ENCODE results near the gene DNAH14. TPM values are rescaled to one million over a fixed set of nuclear protein-coding genes. Genes with fewer than 3 reads are reported as not detected.

The DNAH14 gene
- total RNA-seq, 1 experiment from 2014 or later = 33.2 TPM

DNA sequence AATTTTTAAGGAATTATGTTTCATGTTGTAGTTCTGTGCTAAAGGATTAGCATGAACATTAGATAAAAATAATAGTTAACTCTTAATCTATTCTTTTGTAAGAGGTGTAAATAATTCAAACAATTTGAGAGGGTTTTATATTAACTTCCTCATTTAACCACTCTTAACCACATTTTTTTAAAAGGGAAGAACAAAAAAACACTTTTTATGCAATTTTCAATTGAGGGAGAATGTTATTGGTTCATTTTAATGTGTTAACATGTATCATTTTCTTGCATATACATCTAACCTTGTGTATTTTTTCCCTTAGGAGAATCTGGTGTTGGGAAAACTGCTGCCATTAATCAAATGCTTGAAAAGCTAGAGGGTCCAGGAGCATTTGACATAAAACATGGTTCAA lies 329.3 kb downstream of the DNAH14 start:
- Histone ChIP-seq H3K4me1 (ENCODE audit: control insufficient read depth in 1 of 2, insufficient read depth in 2 of 2, low read length in 2 of 2) (no peaks in the 10 kb centered on the region), H3K27me3 (ENCODE audit: insufficient read depth, low read length) (no peaks in the 10 kb centered on the region), H3K9me2 (ENCODE audit: insufficient read depth) (no peaks in the 10 kb centered on the region; the same call in 1 of the 2 replicates), H3K27ac (ENCODE audit: low read depth, low read length) (no peak overlapping the region), H3K36me3 (ENCODE audit: control insufficient read depth in 1 of 2, insufficient read depth in 2 of 2, low read length in 2 of 2) (no peaks in the 10 kb centered on the region), H3K9me3 (ENCODE audit: control insufficient read depth in 1 of 2, insufficient read depth in 1 of 2, low read depth in 1 of 2, low read length in 2 of 2) (no peaks in the 10 kb centered on the region), H3K79me2 (ENCODE audit: insufficient read depth, low read length) (no peaks in the 10 kb centered on the region), H3K4me2 (ENCODE audit: low read length) (no peak overlapping the region), H3K4me3 (replicated peaks in 1 of 2; ENCODE audit: low read depth in 1 of 2, low read length in 2 of 2) (no peak overlapping the region), H2AFZ (ENCODE audit: low read depth, low read length, poor library complexity, severe bottlenecking) (no peak overlapping the region), H3K9ac (ENCODE audit: low read length) (no peak overlapping the region), H4K20me1 (ENCODE audit: insufficient read depth) (no peaks in the 10 kb centered on the region)
- intact Hi-C loops (cut with micrococcal nuclease) = no loop called here
- no TSS peak for BruUV-seq (replicated peaks)
- CTCF ChIA-PET = no interaction called here
- RAD21 ChIA-PET (ENCODE audit: low non-redundant PET in 1 of 2, low total read pairs in 2 of 2, uncharacterized antibody in 2 of 2, unreplicated experiment in 2 of 2) = no interaction called here
- POLR2A ChIA-PET = no interaction called here
- DNase-seq (ENCODE audit: low read depth, low spot score) (no peak), ATAC-seq (no peak)
- TF ChIP-seq ZNF274 (IDR thresholded peaks at IDR 0.05; ENCODE audit: low read depth, low read length) = no peak
- no peak for TF ChIP-seq TCF7L2 (IDR thresholded peaks at IDR 0.05; ENCODE audit: borderline replicate concordance, extremely low read depth, insufficient read depth, insufficient read length)
- no peak for TF ChIP-seq YY1 (IDR thresholded peaks at IDR 0.05; ENCODE audit: extremely low read depth, insufficient replicate concordance, low read depth, low read length)
- TF ChIP-seq EGR1 (IDR thresholded peaks at IDR 0.05; ENCODE audit: low read depth) = no peak
- TF ChIP-seq, protein P1, sequence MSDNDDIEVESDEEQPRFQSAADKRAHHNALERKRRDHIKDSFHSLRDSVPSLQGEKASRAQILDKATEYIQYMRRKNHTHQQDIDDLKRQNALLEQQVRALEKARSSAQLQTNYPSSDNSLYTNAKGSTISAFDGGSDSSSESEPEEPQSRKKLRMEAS (IDR thresholded peaks at IDR 0.05) = no peak
- no peak for TF ChIP-seq CEBPB (IDR thresholded peaks at IDR 0.05; ENCODE audit: low read depth)
- TF ChIP-seq EZH2 (IDR thresholded peaks at IDR 0.05) = no peak
- TF ChIP-seq ELF1 (IDR thresholded peaks at IDR 0.05; ENCODE audit: borderline replicate concordance, low read depth) = no peak
- no peak for TF ChIP-seq POLR2A (IDR thresholded peaks at IDR 0.05; ENCODE audit: borderline replicate concordance, extremely low read depth, insufficient read depth, insufficient read length)
- no peak for TF ChIP-seq POLR2AphosphoS5 (IDR thresholded peaks at IDR 0.05; ENCODE audit: low read depth, low read length)
- TF ChIP-seq EZH2phosphoT487 (IDR thresholded peaks at IDR 0.05; ENCODE audit: borderline replicate concordance) = no peak
- no peak for TF ChIP-seq JUND (IDR thresholded peaks at IDR 0.05)
- TF ChIP-seq, protein P2, sequence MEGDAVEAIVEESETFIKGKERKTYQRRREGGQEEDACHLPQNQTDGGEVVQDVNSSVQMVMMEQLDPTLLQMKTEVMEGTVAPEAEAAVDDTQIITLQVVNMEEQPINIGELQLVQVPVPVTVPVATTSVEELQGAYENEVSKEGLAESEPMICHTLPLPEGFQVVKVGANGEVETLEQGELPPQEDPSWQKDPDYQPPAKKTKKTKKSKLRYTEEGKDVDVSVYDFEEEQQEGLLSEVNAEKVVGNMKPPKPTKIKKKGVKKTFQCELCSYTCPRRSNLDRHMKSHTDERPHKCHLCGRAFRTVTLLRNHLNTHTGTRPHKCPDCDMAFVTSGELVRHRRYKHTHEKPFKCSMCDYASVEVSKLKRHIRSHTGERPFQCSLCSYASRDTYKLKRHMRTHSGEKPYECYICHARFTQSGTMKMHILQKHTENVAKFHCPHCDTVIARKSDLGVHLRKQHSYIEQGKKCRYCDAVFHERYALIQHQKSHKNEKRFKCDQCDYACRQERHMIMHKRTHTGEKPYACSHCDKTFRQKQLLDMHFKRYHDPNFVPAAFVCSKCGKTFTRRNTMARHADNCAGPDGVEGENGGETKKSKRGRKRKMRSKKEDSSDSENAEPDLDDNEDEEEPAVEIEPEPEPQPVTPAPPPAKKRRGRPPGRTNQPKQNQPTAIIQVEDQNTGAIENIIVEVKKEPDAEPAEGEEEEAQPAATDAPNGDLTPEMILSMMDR (IDR thresholded peaks at IDR 0.05 in 2 of 3, conservative IDR thresholded peaks at IDR 0.05 in 1 of 3; ENCODE audit: borderline replicate concordance in 1 of 3, insufficient read depth in 1 of 3, low read depth in 2 of 3, low read length in 2 of 3) = no peak
- no peak for TF ChIP-seq RAD21 (IDR thresholded peaks at IDR 0.05; ENCODE audit: low read depth)
- TF ChIP-seq, protein P3, sequence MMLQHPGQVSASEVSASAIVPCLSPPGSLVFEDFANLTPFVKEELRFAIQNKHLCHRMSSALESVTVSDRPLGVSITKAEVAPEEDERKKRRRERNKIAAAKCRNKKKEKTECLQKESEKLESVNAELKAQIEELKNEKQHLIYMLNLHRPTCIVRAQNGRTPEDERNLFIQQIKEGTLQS (IDR thresholded peaks at IDR 0.05) = no peak
- TF ChIP-seq, protein P4, sequence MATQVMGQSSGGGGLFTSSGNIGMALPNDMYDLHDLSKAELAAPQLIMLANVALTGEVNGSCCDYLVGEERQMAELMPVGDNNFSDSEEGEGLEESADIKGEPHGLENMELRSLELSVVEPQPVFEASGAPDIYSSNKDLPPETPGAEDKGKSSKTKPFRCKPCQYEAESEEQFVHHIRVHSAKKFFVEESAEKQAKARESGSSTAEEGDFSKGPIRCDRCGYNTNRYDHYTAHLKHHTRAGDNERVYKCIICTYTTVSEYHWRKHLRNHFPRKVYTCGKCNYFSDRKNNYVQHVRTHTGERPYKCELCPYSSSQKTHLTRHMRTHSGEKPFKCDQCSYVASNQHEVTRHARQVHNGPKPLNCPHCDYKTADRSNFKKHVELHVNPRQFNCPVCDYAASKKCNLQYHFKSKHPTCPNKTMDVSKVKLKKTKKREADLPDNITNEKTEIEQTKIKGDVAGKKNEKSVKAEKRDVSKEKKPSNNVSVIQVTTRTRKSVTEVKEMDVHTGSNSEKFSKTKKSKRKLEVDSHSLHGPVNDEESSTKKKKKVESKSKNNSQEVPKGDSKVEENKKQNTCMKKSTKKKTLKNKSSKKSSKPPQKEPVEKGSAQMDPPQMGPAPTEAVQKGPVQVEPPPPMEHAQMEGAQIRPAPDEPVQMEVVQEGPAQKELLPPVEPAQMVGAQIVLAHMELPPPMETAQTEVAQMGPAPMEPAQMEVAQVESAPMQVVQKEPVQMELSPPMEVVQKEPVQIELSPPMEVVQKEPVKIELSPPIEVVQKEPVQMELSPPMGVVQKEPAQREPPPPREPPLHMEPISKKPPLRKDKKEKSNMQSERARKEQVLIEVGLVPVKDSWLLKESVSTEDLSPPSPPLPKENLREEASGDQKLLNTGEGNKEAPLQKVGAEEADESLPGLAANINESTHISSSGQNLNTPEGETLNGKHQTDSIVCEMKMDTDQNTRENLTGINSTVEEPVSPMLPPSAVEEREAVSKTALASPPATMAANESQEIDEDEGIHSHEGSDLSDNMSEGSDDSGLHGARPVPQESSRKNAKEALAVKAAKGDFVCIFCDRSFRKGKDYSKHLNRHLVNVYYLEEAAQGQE (IDR thresholded peaks at IDR 0.05; ENCODE audit: low read depth) = no peak
- TF ChIP-seq, protein P5, sequence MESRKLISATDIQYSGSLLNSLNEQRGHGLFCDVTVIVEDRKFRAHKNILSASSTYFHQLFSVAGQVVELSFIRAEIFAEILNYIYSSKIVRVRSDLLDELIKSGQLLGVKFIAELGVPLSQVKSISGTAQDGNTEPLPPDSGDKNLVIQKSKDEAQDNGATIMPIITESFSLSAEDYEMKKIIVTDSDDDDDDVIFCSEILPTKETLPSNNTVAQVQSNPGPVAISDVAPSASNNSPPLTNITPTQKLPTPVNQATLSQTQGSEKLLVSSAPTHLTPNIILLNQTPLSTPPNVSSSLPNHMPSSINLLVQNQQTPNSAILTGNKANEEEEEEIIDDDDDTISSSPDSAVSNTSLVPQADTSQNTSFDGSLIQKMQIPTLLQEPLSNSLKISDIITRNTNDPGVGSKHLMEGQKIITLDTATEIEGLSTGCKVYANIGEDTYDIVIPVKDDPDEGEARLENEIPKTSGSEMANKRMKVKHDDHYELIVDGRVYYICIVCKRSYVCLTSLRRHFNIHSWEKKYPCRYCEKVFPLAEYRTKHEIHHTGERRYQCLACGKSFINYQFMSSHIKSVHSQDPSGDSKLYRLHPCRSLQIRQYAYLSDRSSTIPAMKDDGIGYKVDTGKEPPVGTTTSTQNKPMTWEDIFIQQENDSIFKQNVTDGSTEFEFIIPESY (IDR thresholded peaks at IDR 0.05; ENCODE audit: extremely low read depth, insufficient replicate concordance, low read length) = no peak
